HG03558 (cell line): ENCODE data around the gene CCDC38.

Experiments used
- ATAC-seq: cut with Tn5 transposase; IDR thresholded peaks from one replicate; pipeline ENCODE4 v1.9.1; 2021; ENCODE audit warnings: moderate number of reproducible peaks; ENCODE audit not compliant: unreplicated experiment; ENCODE audit errors: extremely low read depth

The CCDC38 gene

DNA sequence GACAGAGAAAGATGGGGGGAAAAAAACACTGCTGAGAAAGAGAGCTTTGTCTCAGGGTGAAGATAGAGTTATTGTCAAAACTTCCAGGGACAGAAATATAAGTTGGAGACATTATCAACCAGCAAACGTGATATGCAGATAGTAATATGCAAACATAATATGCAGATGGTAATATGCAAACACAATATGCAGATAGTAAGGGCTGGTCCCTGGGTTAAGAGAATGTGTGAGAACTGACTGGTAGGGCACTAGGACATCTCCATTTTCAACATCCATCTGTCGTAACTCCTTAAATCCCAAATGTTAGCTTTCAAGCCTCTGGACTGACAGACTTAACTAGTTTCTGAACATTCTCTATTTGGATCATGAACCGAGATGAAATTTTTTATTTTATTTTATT lies 51.5 kb downstream of the CCDC38 start:
- no peak for ATAC-seq

DNA sequence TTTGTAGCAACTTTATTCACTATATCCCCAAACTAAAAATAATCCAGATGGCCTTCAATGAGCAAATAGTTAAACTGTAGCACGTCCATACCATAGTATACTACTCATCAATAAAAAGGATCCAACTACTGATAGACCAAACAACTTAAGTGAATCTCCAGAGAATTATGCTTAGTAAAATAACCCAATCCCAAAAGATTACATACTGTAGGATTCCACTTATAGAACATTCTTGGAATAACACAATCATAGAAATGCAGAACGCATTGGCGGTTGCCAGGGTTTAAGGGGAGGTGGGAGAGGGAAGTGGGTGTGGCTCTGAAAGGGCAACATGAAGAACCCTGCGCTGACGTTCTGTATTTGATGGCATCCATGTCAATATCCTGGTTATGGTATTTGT lies 55.1 kb downstream of the CCDC38 start:
- ATAC-seq: no peak

DNA sequence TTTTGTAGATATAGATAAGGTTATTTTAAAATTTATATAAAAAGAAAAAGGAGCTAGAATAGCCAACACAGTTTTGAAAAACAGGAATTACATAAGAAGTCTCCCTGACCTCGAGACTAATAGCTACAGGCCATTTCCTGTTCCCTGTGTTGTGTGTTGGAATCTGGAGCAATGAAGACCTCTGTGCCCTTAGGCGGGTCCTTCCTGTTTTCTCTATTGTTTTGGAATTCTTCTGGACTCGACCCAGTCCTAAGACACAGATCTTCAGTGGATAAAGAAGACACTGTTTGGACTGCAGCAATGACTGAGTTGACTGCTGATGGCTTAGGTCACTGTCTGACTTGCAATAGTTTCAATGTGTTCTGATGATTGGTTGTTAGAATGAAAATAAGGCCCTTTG lies 57.4 kb downstream of the CCDC38 start:
- ATAC-seq: no peak

DNA sequence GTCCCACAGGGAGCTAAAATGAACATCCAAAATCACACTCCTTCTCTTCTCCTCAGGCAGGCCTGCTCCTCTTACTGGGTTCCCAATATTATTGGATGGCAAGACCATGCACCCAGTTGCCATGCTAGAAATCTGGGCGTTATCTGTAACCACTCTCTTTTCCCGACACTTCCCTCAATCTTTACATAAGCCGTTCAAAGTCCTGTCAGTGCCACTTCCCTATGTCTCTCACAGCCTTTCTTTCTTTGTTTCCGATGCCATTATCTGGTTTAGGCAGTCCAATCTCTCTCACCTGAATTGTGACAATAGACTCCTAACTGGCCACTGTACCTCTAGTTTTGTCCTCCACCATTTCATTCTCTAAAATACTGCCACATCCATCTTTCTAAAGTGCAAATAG lies 59.5 kb downstream of the CCDC38 start:
- ATAC-seq: no peak

DNA sequence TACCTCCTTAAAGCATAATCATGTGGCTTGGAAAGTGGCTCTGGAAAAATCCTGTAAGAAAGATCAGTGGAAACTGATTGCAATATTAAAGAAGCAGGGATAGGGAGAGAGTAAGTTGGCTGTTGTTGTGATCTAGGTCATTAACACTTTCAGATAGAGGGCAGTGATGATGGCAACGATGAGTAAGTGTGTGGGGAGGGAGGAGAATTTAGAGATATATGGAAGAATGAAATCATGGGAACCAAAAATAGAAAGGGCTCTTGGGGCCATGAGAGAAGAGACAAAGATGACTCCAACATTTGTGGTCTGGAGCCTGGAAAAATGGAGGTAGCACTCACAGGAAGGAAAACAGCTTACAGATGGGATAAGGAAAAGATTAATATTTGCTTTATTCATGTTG lies 60.3 kb downstream of the CCDC38 start:
- no peak for ATAC-seq

DNA sequence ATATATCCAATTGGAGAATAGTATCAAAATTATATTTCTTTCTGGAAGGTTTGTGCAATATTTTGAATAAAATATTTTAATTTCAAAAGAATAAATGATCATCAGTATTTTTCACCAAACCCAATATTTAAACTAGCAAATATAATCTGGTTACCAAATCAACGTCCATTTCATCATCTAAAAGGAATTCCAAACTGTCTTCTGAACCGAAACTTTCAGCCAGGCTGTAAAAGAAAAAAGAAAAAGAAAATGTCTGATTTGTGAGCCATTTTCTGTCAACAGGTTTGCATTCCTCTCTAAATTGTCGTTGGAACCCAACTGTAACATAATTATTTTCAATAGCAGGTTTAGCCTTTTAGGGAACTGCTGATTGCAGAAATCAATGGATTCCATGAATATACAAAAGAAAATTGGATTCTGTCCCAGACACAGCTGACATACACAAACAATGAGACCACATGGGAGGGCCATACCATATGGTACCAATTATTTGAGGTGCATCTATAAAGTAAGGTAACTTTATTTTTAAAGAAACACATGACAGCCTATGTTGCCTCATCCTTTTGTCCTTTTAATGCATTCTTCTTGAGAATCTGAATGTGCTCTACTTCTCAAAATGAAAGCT lies 61.0 kb downstream of the CCDC38 start:
- ATAC-seq: no peak

DNA sequence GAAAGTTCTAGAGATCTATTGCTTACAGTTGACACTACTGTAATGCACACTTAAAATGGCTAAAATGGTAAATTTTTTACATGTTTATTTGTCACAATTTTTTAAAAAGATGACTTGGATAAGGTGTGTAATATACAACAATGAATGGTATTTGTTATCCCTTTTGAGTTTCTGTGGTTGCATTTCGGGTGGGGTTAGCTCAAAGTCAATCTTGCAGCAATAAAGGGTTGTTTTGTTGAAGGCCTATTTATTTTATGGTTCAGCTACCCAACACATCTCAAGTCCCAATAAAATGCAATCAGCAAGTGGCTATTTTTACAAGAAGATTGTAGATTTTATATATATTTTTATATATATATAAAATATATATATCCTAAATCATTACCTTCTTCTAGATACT lies 61.5 kb downstream of the CCDC38 start:
- no peak for ATAC-seq

DNA sequence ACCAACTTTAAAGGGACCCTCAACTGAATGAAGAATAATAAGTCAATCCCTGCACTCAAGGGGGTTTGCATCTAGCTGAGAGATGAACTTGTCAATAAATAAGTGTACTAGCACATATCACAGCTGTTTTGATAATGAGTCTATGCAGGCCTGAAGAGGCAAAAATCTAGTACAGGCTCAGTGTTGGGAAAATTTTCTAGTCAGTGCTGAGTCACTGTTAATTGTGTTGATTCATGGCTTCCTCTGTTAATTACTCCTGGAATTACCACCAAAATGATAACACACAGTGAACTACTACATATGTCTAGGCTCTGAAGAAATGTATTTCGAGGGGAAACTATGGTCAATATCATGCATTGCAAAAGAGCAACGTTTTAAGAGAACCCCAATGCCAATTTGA lies 64.8 kb downstream of the CCDC38 start:
- no peak for ATAC-seq

DNA sequence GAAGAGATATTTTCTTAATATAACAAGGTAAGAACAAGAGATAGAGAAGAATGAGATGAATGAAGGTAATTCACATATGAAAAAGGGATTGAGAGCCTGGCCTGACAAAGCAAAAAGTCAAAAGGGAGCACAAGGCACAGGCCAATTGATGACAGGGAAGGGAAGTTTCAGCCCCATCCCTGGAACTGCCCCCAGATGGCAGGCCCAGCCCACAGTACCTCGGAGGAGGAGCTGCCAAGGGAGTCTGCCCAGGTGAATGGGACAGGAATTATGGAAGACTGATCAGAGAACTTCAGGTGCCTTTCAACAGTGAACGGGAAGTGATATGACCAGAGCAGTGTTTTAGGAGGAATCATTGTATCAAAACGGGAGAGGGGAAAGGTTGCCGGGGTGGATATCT lies 68.0 kb downstream of the CCDC38 start:
- ATAC-seq: no peak

DNA sequence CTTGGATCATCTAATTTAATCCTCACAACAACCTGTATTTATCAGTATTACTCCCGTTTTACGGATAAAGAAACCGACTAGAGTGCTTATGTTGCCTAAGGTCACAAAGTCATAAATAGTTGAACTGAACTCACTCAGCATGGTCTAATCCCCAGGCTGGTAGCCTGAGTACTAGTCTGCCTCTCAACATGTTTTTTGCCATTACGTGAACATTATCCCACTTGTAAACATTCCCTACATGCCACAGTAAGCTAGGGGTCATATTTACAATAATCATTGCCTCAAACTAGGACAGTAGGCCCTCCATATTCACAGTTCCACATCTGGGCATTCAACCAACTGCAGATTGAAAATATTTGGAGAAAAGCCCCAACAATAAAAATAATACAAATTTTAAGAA lies 71.5 kb downstream of the CCDC38 start:
- no peak for ATAC-seq

DNA sequence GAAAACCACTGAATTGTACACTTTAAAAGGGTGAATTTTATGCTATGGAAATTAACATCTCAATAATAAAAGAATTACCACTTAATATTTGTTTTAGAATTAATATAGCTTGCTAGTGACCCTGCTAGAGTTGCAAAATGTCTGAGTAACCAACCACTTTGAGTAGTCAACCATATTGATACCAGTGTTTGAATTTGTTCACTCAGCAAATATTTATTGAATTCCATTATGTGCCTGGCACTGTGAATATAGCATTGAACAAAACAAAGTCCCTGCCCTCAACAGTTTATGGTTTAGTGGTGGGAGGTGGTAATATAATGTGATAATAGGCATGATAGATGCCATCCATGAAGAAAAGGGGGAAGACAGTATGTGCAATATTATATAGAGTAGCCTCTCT lies 79.1 kb downstream of the CCDC38 start:
- ATAC-seq: no peak

DNA sequence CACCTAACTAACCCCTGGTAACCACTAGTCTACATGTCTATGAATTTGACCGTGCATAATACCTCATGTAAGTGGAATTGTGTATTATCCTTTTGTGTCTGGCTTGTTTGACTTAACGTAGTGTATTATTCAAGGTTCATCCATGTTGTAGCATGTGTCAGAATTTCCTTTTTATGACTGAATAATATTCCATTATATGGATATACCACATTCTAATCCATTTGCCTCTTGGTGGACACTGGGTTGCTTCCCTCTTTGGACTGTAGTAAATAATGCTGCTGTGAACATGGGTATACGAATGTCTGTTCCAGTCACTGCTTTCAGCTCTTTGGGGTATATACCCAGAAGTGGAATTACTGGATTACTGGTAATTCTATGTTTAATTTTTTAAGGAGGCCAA lies 80.4 kb downstream of the CCDC38 start:
- ATAC-seq: no peak

DNA sequence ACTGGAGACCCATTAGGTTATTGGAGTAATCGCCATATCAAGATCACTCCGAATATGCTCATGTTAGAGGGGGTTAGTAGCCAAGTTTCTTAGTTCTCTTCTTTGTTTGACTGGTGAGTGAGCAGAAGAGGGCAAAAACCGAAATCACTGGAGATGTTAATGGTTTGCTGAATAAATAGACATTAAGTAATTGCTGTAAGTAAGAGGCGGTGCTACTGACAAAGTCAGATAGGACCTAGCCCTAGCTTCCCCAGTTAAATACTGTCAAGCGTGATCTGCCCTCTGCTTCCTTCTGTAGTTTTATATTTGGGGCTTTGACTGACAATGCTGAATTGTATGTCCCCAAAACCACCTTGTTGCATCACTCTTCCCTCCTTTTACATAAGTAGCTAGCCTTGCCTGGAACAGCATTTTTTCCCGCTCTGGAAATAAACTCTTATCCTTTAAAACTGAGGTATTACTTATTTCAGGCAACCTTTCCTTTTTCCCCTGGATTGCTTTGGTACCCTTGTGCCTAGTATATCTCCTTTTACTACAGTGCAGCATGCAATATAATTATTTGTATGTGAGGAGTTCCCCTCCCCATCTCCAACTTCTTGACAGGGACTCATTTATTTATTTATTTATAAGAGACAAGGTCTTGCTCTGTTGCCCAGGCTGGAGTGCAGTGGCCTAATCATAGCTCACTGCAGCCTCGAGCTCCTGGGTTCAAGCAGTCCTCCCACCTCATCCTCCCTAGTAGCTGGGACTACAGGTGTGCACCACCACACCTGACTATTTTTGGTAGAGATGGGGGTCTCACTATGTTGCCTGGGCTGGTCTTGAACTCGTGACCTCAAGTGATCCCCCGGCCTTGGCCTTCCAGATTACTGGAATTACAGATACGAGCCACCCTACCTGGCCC lies 82.2 kb downstream of the CCDC38 start:
- ATAC-seq: no peak

DNA sequence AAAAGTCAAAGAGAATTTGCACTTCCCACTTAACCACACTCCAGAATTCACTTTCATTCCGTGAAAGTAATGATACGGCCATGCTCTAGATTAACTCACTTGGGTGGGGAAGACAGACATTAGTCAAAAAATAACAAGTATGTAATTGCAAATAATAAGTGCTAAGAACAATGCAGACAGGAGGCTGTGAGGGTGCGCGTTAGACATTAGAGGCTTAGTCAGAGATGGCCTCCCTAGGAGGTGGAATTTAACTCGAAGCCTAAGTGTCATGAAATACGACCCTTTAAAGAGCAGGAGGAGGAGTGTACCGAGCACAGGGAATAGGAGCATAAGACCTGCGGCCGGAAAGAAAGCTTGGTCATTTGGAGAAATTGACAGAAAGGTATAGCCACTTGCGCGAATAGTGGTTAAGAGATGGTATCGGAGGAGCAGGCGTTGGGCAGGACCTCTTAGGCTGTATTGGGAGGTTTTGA lies 83.0 kb downstream of the CCDC38 start:
- no peak for ATAC-seq

DNA sequence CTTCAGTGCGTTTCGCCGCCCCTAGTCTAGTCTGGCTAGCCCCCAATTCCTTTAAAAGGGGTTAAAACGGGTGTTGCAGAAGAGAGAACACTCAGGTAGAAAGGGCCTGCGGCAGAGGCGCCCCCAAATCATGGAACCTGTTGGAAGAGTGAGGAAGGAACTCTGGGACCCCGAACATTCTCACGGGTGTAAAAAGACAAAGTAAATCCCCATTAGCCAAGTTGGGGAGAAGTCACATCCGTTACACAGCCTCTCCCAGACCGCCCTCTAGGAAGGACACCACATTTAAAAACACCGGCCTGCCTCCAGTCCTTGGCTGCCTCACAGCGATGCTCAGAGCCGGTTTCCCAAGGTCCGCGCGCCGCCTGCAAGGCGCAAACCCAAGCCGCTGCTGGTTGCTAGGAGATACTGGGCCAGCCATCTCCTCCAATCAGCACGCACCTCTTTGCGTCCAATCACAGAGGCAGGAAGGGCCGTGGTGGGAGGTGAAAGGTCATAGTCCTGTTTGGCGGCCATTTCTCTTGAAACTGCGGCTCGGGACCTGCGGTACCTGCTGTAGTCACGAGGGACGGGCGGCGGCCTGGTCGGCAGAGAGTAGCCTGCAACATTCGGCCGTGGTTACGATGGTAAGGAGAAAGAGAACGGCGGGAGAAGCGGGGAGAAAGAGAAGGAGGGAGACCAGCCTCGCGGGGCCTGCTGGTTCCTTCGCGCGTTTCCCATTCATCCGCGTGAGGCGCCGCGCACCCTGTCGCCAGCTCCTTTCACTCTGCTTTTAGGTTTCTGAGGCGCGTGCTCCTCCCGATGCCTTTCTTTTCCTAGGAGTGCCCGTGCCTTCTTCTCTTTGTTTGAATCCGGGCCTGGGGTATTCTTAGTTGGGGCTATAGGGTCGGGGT lies 83.7 kb downstream of the CCDC38 start, which contains the start of gene SNRPF:
SNRPF (plus strand) TSS at position 502 of the 893 bp plus-strand sequence; CDS start at position 624, 122 bp downstream.
- peak; percentile 99 for ATAC-seq

DNA sequence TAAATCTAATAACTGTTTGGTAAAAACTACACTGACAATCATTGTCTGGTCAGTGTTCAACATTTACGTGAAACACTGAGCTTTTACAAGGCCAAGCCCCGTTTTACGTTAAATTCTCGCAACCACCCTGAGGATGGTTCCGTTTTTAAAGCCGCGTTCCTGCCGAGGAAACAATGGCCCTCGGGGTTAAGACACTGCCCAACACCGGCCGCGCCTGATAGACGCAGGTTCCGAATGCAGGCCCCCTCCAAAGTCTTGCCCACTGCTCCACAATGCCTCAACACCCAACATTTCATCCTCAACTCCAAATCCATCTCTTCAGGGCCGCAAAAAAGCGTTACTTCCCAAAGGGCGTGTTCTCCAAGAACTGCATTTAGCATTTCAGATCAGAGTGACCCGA lies 84.6 kb downstream of the CCDC38 start:
- ATAC-seq: no peak

DNA sequence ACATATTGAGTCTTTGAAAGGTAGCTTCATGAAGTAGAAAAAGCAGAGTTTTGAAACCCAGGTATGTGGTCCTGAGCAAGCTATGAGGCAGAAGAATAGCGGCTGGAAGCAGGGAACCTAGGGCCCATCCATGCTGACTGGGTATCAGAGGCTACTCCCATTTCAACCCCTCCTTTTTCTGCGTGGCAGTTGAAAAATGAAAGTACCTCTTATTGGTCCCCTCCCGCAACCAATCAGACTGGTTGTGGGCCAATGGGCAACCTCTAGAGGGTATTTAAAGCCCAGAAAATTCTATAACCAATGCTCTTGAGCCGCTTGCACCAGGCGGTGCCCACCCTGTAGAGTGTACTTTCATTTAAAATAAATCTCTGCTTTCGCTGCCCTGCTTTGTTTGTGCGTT lies 85.3 kb downstream of the CCDC38 start:
- no peak for ATAC-seq

DNA sequence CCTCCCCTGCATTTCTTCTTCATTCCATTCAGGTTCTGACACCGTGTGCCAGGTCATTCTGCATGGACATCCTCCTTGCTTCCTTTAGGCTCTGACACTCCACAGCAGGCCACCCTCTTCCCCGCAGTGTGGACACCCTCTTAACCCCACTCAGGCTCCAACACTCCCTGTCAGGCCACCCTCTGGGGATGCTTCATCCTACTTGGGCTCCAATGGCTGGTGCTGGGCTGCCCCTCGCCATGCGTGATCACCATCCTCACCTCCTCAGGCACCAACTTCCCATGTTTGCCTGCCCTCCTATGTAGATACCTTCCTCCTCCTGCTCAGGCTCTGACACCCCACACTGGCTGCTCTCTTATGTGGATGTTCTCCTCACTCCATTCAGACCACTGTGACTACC lies 90.3 kb downstream of the CCDC38 start:
- no peak for ATAC-seq

DNA sequence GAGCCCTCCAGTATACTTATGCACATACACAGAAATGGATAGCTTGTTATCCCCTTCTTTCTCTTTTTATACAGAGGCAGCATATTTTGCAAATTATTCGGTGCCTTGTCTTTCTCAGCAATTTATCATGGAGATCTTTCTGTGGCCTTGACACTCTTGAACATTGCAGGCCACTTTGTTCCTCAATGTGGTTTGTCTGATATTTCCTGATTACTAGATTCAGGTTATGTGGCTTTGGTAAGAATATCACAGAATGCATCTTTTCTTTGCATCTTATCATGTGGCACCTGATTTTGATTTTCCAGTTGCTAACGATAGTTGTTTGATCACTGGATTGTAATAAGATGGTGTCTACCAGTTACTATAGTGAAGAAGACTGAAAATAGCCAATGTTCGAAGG lies 90.8 kb downstream of the CCDC38 start:
- ATAC-seq: no peak

DNA sequence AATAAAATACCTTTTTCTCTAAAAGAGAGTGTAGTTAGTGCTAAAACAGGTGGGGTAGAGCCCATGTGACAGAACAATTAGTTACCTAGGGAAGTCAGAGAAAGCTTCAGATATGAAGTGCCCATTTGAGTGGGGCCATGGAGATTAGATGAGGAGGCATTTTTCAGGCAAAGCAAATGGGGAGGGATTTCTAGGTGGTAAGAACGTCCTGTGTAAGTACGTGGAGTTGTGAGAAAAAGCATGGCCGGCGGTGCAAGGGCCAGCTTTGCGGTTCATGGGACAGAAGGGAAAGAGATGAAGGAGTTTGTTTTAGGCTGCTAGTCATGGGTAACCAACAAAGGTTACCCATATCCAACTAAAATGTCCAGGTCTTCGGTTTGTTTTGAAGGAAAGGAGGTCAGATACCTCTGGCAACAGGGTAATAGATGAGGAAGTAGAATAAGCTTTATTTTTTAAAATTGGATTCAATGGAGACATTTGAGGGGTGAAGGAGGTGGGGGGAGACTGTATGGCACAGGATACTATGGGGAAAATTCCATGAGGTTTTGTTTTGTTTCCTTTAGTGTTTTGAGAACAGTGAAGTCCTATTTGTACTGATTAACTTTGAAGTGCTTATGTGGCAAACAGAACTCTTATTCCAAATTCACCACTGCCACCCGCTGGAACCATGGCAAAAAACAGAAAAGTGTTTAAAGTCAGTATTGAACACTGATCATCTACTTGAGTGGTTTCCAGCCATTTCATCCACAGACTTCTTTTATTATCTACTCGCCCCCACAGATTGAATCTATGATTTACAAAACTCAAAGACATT lies 93.6 kb downstream of the CCDC38 start:
- no peak for ATAC-seq
